Keratinocyte (primary cell): ENCODE data around the gene ASCL2. TPM values are rescaled to one million over a fixed set of nuclear protein-coding genes. Genes with fewer than 3 reads are reported as not detected.

Source experiments
- DNase-seq: peaks from one replicate; pipeline ENCODE4 v3.0.0-alpha.2; 2011; ENCODE audit warnings: low read depth, missing footprints, low spot score
- FAIRE-seq: peaks from 2 replicates; lab custom pipeline; 2011; peaks lifted over from hg19 to GRCh38; lab: Jason Lieb, UNC
- H2AFZ ChIP-seq: 2 replicates; pipeline ENCODE4 v1.6.0; 2012; ENCODE audit warnings: low read length, control low read depth, inconsistent platforms; ENCODE audit not compliant: control insufficient read depth
- H3K27ac ChIP-seq: 2 replicates; pipeline ENCODE4 v1.5.1; 2011; ENCODE audit warnings: low read length; ENCODE audit not compliant: control insufficient read depth, insufficient read depth
- H3K27me3 ChIP-seq: 3 replicates; pipeline ENCODE4 v1.6.0; 2011; ENCODE audit warnings: low read length; ENCODE audit not compliant: control insufficient read depth, insufficient read depth; ENCODE audit errors: extremely low read depth
- H3K36me3 ChIP-seq, 2 experiments: 2 replicates in 1 of 2; 3 replicates in 1 of 2; pipeline ENCODE4 v1.5.1; 2011; ENCODE audit warnings: low read length in 2 of 2, mild to moderate bottlenecking in 1 of 2; ENCODE audit not compliant: control insufficient read depth in 2 of 2, insufficient read depth in 2 of 2; ENCODE audit errors: extremely low read depth in 1 of 2
- H3K4me1 ChIP-seq: 3 replicates; pipeline ENCODE4 v1.5.1; 2011; ENCODE audit warnings: low read length; ENCODE audit not compliant: control insufficient read depth, insufficient read depth; ENCODE audit errors: extremely low read depth
- H3K4me2 ChIP-seq: 3 replicates; pipeline ENCODE4 v1.6.0; 2011; ENCODE audit warnings: low read depth, low read length; ENCODE audit not compliant: control insufficient read depth, insufficient read depth; ENCODE audit errors: extremely low read depth
- H3K4me3 ChIP-seq, 3 experiments: fragments of 200-600 bp in 1 of 3; sonication (generic) in 1 of 3; 2 replicates in 2 of 3; 3 replicates in 1 of 3; pipeline ENCODE4 v1.5.1; 2011 to 2016; ENCODE audit warnings: low read length in 3 of 3, mild to moderate bottlenecking in 3 of 3, control low read depth in 2 of 3, inconsistent platforms in 1 of 3, low read depth in 1 of 3, mixed read lengths in 1 of 3, mixed run types in 1 of 3, moderate library complexity in 1 of 3; ENCODE audit not compliant: control insufficient read depth in 2 of 3, insufficient read depth in 2 of 3; ENCODE audit errors: extremely low read depth in 1 of 3
- H3K79me2 ChIP-seq: 2 replicates; pipeline ENCODE4 v1.6.0; 2012; ENCODE audit warnings: low read length; ENCODE audit not compliant: control insufficient read depth, insufficient read depth
- H3K9ac ChIP-seq: 3 replicates; pipeline ENCODE4 v1.6.0; 2011; ENCODE audit warnings: low read length; ENCODE audit not compliant: control insufficient read depth, insufficient read depth; ENCODE audit errors: extremely low read depth
- H3K9me1 ChIP-seq: 3 replicates; pipeline ENCODE4 v1.6.0; 2011; ENCODE audit warnings: low read length; ENCODE audit not compliant: control insufficient read depth, insufficient read depth; ENCODE audit errors: extremely low read depth
- H3K9me3 ChIP-seq: 2 replicates; pipeline ENCODE4 v1.5.1; 2012; ENCODE audit warnings: low read depth, low read length; ENCODE audit not compliant: control insufficient read depth
- H4K20me1 ChIP-seq: 3 replicates; pipeline ENCODE4 v1.6.0; 2011; ENCODE audit warnings: low read length; ENCODE audit not compliant: control insufficient read depth, insufficient read depth; ENCODE audit errors: extremely low read depth
- EZH2 ChIP-seq: IDR thresholded peaks from one replicate; pipeline ENCODE4 v1.6.1; 2012; ENCODE audit warnings: inconsistent platforms, mild to moderate bottlenecking, low read length, moderate library complexity
- dilution Hi-C: fragments of 300-500 bp; cut with MboI; formaldehyde crosslinking; loops from one replicate; pipeline ENCODE4 v1.7.0; 2020; ENCODE audit warnings: low sequenced_read_pairs; ENCODE audit not compliant: extremely low pct_ligation_motif_present
- polyA plus RNA-seq, 5 experiments: library from polyadenylated mRNA; depleted of rRNA in 3 of 5; stranded (reverse) in 3 of 5; stranded (forward) in 1 of 5; unstranded in 1 of 5; fragments of >200 nt; gene quantifications; 1 replicate in 1 of 5; 2 replicates in 3 of 5; 3 replicates in 1 of 5; pipeline versions ENCODE4 v1.2.1 to v1.2.3, GENCODE V29; 2011 to 2012; ENCODE audit warnings: missing spikeins in 2 of 5, low read depth in 1 of 5, low replicate concordance in 1 of 5
- TF ChIP-seq, protein P1 (sequence below), 3 experiments: IDR thresholded peaks in 1 of 3; conservative IDR thresholded peaks in 1 of 3; optimal IDR thresholded peaks in 1 of 3; 2 replicates in 2 of 3; 3 replicates in 1 of 3; pipeline versions ENCODE3 to v1.5.1; 2011; ENCODE audit warnings: low read length in 3 of 3, mild to moderate bottlenecking in 3 of 3, moderate library complexity in 2 of 3, control low read depth in 1 of 3, inconsistent platforms in 1 of 3; ENCODE audit not compliant: insufficient read depth in 2 of 3; ENCODE audit errors: extremely low read depth in 1 of 3

The ASCL2 gene
- polyA plus RNA-seq, 1 donor (not counting 4 experiments of a cell fraction or from before 2014, with no cell fraction given) = 0.26 TPM

GRCh38 chr11:2233693-2234455, 36.5 kb downstream of the ASCL2 start:
- no peak for TF ChIP-seq EZH2
- TF ChIP-seq, protein P1, sequence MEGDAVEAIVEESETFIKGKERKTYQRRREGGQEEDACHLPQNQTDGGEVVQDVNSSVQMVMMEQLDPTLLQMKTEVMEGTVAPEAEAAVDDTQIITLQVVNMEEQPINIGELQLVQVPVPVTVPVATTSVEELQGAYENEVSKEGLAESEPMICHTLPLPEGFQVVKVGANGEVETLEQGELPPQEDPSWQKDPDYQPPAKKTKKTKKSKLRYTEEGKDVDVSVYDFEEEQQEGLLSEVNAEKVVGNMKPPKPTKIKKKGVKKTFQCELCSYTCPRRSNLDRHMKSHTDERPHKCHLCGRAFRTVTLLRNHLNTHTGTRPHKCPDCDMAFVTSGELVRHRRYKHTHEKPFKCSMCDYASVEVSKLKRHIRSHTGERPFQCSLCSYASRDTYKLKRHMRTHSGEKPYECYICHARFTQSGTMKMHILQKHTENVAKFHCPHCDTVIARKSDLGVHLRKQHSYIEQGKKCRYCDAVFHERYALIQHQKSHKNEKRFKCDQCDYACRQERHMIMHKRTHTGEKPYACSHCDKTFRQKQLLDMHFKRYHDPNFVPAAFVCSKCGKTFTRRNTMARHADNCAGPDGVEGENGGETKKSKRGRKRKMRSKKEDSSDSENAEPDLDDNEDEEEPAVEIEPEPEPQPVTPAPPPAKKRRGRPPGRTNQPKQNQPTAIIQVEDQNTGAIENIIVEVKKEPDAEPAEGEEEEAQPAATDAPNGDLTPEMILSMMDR (optimal IDR thresholded peaks at IDR 0.05 in 1 of 3, IDR thresholded peaks at IDR 0.05 in 1 of 3, conservative IDR thresholded peaks at IDR 0.05 in 1 of 3; ENCODE audit: extremely low read depth in 1 of 3, insufficient read depth in 2 of 3, low read length in 3 of 3) = no peak
- Histone ChIP-seq H3K79me2 (no peaks in the 10 kb centered on the region), H3K27me3 (peaks cover 5% of the 10 kb centered on the region), H3K36me3 (no peaks in the 10 kb centered on the region), H3K27ac (no peak overlapping the region), H3K4me2 (no peak overlapping the region), H3K9me1 (no peaks in the 10 kb centered on the region), H3K4me1 (no peaks in the 10 kb centered on the region), H4K20me1 (no peaks in the 10 kb centered on the region), H3K4me3 (no peak overlapping the region), H2AFZ (no peak overlapping the region), H3K9ac (no peak overlapping the region), H3K9me3 (peaks cover 2% of the 10 kb centered on the region)
- DNase-seq (no peak), FAIRE-seq (no peak)
- dilution Hi-C loops = no loop called here

GRCh38 chr11:2229713-2230297, 40.6 kb downstream of the ASCL2 start:
- Histone ChIP-seq H3K79me2 (no peaks in the 10 kb centered on the region), H3K9ac (no peak overlapping the region), H3K4me3 (no peak overlapping the region), H3K4me2 (no peak overlapping the region), H3K36me3 (no peaks in the 10 kb centered on the region), H3K9me3 (peaks cover 2% of the 10 kb centered on the region), H3K4me1 (no peaks in the 10 kb centered on the region), H4K20me1 (no peaks in the 10 kb centered on the region), H3K27me3 (peaks cover 5% of the 10 kb centered on the region), H3K9me1 (no peaks in the 10 kb centered on the region), H3K27ac (no peak overlapping the region), H2AFZ (no peak overlapping the region)
- FAIRE-seq (no peak), DNase-seq (no peak)
- no peak for TF ChIP-seq EZH2
- TF ChIP-seq, protein P1 (optimal IDR thresholded peaks at IDR 0.05 in 1 of 3, IDR thresholded peaks at IDR 0.05 in 1 of 3, conservative IDR thresholded peaks at IDR 0.05 in 1 of 3; ENCODE audit: extremely low read depth in 1 of 3, insufficient read depth in 2 of 3, low read length in 3 of 3) = no peak
- dilution Hi-C loops = no loop called here
